Stimulated activated CD4-positive, alpha-beta T cell treated with anti-CD3 and anti-CD28 coated beads, Interleukin-12 subunit alpha, Interleukin-12 subunit beta, amount 100 ng/mL, for 4 hours (primary cell): ENCODE data around the gene RNU5D-1.
"Not testable (repeated sequence)": the region's sequence is repeated elsewhere in the genome, so short reads cannot be mapped to it uniquely, and the experiment has no call there.

Source experiments
- DNase-seq: peaks from one replicate; pipeline ENCODE4 v3.0.0-alpha.2; 2020

RNU5D-1 gene

GRCh38 chr1:44730741-44731512, at the start of gene RNU5D-1:
TSS of gene RNU5D-1 (minus strand) at chr1:44731170.
- peak; percentile 94 for DNase-seq

- DNase-seq = no peak
Measured at GRCh38 chr1:44780583-44781121, 49.7 kb upstream of the RNU5D-1 start.

- DNase-seq = no peak
Measured at GRCh38 chr1:44778705-44779576, 48.0 kb upstream of the RNU5D-1 start.

- no peak for DNase-seq
Measured at GRCh38 chr1:44777969-44778635, 47.1 kb upstream of the RNU5D-1 start.

- DNase-seq = no peak
Measured at GRCh38 chr1:44777547-44777946, 46.6 kb upstream of the RNU5D-1 start.

GRCh38 chr1:44776730-44777068, 45.7 kb upstream of the RNU5D-1 start:
- no peak for DNase-seq

- no peak for DNase-seq
Measured at GRCh38 chr1:44775930-44776729, 45.2 kb upstream of the RNU5D-1 start.

- DNase-seq = peak; percentile 85
Measured at GRCh38 chr1:44775078-44775929, 44.3 kb upstream of the RNU5D-1 start, which contains the start of gene RPS8. TSS of gene RPS8 (plus strand) at chr1:44775540. CDS start at chr1:44775597, 57 bp downstream.

GRCh38 chr1:44766421-44766820, 35.5 kb upstream of the RNU5D-1 start:
- not testable (repeated sequence) for DNase-seq

- DNase-seq = no peak
Measured at GRCh38 chr1:44760876-44761275, 29.9 kb upstream of the RNU5D-1 start.

- no peak for DNase-seq
Measured at GRCh38 chr1:44759077-44759476, 28.1 kb upstream of the RNU5D-1 start.

GRCh38 chr1:44757420-44757819, 26.4 kb upstream of the RNU5D-1 start:
- no peak for DNase-seq

- DNase-seq = no peak
Measured at GRCh38 chr1:44747878-44748277, 16.9 kb upstream of the RNU5D-1 start.

GRCh38 chr1:44743211-44743610, 12.2 kb upstream of the RNU5D-1 start:
- DNase-seq = no peak

- no peak for DNase-seq
Measured at GRCh38 chr1:44740179-44740617, 9.2 kb upstream of the RNU5D-1 start.

- peak; percentile 96 for DNase-seq
Measured at GRCh38 chr1:44739307-44740178, 8.6 kb upstream of the RNU5D-1 start, which contains the start of gene KIF2C. TSS of gene KIF2C (plus strand) at chr1:44739837. CDS start at chr1:44739933, 96 bp downstream.

GRCh38 chr1:44738953-44739306, 8.0 kb upstream of the RNU5D-1 start:
- not testable (repeated sequence) for DNase-seq

- DNase-seq = no peak
Measured at GRCh38 chr1:44735992-44736391, 5.0 kb upstream of the RNU5D-1 start.

GRCh38 chr1:44733784-44734183, 2.8 kb upstream of the RNU5D-1 start:
- DNase-seq = no peak

GRCh38 chr1:44733365-44733764, 2.4 kb upstream of the RNU5D-1 start:
- DNase-seq = no peak
